Endothelial cell of umbilical vein (primary cell): ENCODE results near the gene MYO16.

Experiments used
- EZH2 ChIP-seq: IDR thresholded peaks from 2 replicates; pipeline ENCODE4 v1.6.1; 2012; ENCODE audit warnings: borderline replicate concordance, low read depth, mild to moderate bottlenecking, moderate library complexity, low read length, inconsistent platforms; ENCODE audit not compliant: severe bottlenecking
- POLR2A ChIP-seq: IDR thresholded peaks from 2 replicates; pipeline ENCODE4 v1.6.1; 2012; ENCODE audit warnings: low read depth, mild to moderate bottlenecking, control low read depth, low read length
- TF ChIP-seq, protein P1 (sequence below), 2 donors: IDR thresholded peaks; 1 replicate in 1 of 2; 2 replicates in 1 of 2; pipeline ENCODE4 v1.5.1; 2011; ENCODE audit warnings: low read length in 2 of 2, mild to moderate bottlenecking in 2 of 2, moderate library complexity in 2 of 2, control low read depth in 1 of 2, inconsistent platforms in 1 of 2, low read depth in 1 of 2; ENCODE audit not compliant: insufficient read depth in 1 of 2; ENCODE audit errors: extremely low read depth in 1 of 2

GRCh38 chr13:109021558-109021957 lies 392.1 kb downstream of the MYO16 start:
- TF ChIP-seq POLR2A: no peak
- no peak for TF ChIP-seq EZH2
- TF ChIP-seq, protein P1, sequence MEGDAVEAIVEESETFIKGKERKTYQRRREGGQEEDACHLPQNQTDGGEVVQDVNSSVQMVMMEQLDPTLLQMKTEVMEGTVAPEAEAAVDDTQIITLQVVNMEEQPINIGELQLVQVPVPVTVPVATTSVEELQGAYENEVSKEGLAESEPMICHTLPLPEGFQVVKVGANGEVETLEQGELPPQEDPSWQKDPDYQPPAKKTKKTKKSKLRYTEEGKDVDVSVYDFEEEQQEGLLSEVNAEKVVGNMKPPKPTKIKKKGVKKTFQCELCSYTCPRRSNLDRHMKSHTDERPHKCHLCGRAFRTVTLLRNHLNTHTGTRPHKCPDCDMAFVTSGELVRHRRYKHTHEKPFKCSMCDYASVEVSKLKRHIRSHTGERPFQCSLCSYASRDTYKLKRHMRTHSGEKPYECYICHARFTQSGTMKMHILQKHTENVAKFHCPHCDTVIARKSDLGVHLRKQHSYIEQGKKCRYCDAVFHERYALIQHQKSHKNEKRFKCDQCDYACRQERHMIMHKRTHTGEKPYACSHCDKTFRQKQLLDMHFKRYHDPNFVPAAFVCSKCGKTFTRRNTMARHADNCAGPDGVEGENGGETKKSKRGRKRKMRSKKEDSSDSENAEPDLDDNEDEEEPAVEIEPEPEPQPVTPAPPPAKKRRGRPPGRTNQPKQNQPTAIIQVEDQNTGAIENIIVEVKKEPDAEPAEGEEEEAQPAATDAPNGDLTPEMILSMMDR (IDR thresholded peaks at IDR 0.05; ENCODE audit: extremely low read depth in 1 of 2, insufficient read depth in 1 of 2, low read depth in 1 of 2, low read length in 2 of 2): no peak
